Keratinocyte (primary cell): ENCODE results near the gene CAPN11. TPM values are rescaled to one million over a fixed set of nuclear protein-coding genes. Genes with fewer than 3 reads are reported as not detected.

ENCODE experiments used
- DNase-seq: peaks from one replicate; pipeline ENCODE4 v3.0.0-alpha.2; 2011; ENCODE audit warnings: low read depth, missing footprints, low spot score
- FAIRE-seq: peaks from 2 replicates; lab custom pipeline; 2011; peaks lifted over from hg19 to GRCh38; lab: Jason Lieb, UNC
- H2AFZ ChIP-seq: 2 replicates; pipeline ENCODE4 v1.6.0; 2012; ENCODE audit warnings: low read length, control low read depth, inconsistent platforms; ENCODE audit not compliant: control insufficient read depth
- H3K27ac ChIP-seq: 2 replicates; pipeline ENCODE4 v1.5.1; 2011; ENCODE audit warnings: low read length; ENCODE audit not compliant: control insufficient read depth, insufficient read depth
- H3K27me3 ChIP-seq: 3 replicates; pipeline ENCODE4 v1.6.0; 2011; ENCODE audit warnings: low read length; ENCODE audit not compliant: control insufficient read depth, insufficient read depth; ENCODE audit errors: extremely low read depth
- H3K36me3 ChIP-seq, 2 experiments: 2 replicates in 1 of 2; 3 replicates in 1 of 2; pipeline ENCODE4 v1.5.1; 2011; ENCODE audit warnings: low read length in 2 of 2, mild to moderate bottlenecking in 1 of 2; ENCODE audit not compliant: control insufficient read depth in 2 of 2, insufficient read depth in 2 of 2; ENCODE audit errors: extremely low read depth in 1 of 2
- H3K4me1 ChIP-seq: 3 replicates; pipeline ENCODE4 v1.5.1; 2011; ENCODE audit warnings: low read length; ENCODE audit not compliant: control insufficient read depth, insufficient read depth; ENCODE audit errors: extremely low read depth
- H3K4me2 ChIP-seq: 3 replicates; pipeline ENCODE4 v1.6.0; 2011; ENCODE audit warnings: low read depth, low read length; ENCODE audit not compliant: control insufficient read depth, insufficient read depth; ENCODE audit errors: extremely low read depth
- H3K4me3 ChIP-seq, 3 experiments: fragments of 200-600 bp in 1 of 3; sonication (generic) in 1 of 3; 2 replicates in 2 of 3; 3 replicates in 1 of 3; pipeline ENCODE4 v1.5.1; 2011 to 2016; ENCODE audit warnings: low read length in 3 of 3, mild to moderate bottlenecking in 3 of 3, control low read depth in 2 of 3, inconsistent platforms in 1 of 3, low read depth in 1 of 3, mixed read lengths in 1 of 3, mixed run types in 1 of 3, moderate library complexity in 1 of 3; ENCODE audit not compliant: control insufficient read depth in 2 of 3, insufficient read depth in 2 of 3; ENCODE audit errors: extremely low read depth in 1 of 3
- H3K79me2 ChIP-seq: 2 replicates; pipeline ENCODE4 v1.6.0; 2012; ENCODE audit warnings: low read length; ENCODE audit not compliant: control insufficient read depth, insufficient read depth
- H3K9ac ChIP-seq: 3 replicates; pipeline ENCODE4 v1.6.0; 2011; ENCODE audit warnings: low read length; ENCODE audit not compliant: control insufficient read depth, insufficient read depth; ENCODE audit errors: extremely low read depth
- H3K9me1 ChIP-seq: 3 replicates; pipeline ENCODE4 v1.6.0; 2011; ENCODE audit warnings: low read length; ENCODE audit not compliant: control insufficient read depth, insufficient read depth; ENCODE audit errors: extremely low read depth
- H3K9me3 ChIP-seq: 2 replicates; pipeline ENCODE4 v1.5.1; 2012; ENCODE audit warnings: low read depth, low read length; ENCODE audit not compliant: control insufficient read depth
- H4K20me1 ChIP-seq: 3 replicates; pipeline ENCODE4 v1.6.0; 2011; ENCODE audit warnings: low read length; ENCODE audit not compliant: control insufficient read depth, insufficient read depth; ENCODE audit errors: extremely low read depth
- CTCF ChIP-seq, 3 experiments: IDR thresholded peaks in 1 of 3; conservative IDR thresholded peaks in 1 of 3; optimal IDR thresholded peaks in 1 of 3; 2 replicates in 2 of 3; 3 replicates in 1 of 3; pipeline versions ENCODE3 to v1.5.1; 2011; ENCODE audit warnings: low read length in 3 of 3, mild to moderate bottlenecking in 3 of 3, moderate library complexity in 2 of 3, control low read depth in 1 of 3, inconsistent platforms in 1 of 3; ENCODE audit not compliant: insufficient read depth in 2 of 3; ENCODE audit errors: extremely low read depth in 1 of 3
- EZH2 ChIP-seq: IDR thresholded peaks from one replicate; pipeline ENCODE4 v1.6.1; 2012; ENCODE audit warnings: inconsistent platforms, mild to moderate bottlenecking, low read length, moderate library complexity
- dilution Hi-C: fragments of 300-500 bp; cut with MboI; formaldehyde crosslinking; loops from one replicate; pipeline ENCODE4 v1.7.0; 2020; ENCODE audit warnings: low sequenced_read_pairs; ENCODE audit not compliant: extremely low pct_ligation_motif_present
- polyA plus RNA-seq, 5 experiments: library from polyadenylated mRNA; depleted of rRNA in 3 of 5; stranded (reverse) in 3 of 5; stranded (forward) in 1 of 5; unstranded in 1 of 5; fragments of >200 nt; gene quantifications; 1 replicate in 1 of 5; 2 replicates in 3 of 5; 3 replicates in 1 of 5; pipeline versions ENCODE4 v1.2.1 to v1.2.3, GENCODE V29; 2011 to 2012; ENCODE audit warnings: missing spikeins in 2 of 5, low read depth in 1 of 5, low replicate concordance in 1 of 5

The CAPN11 gene
- polyA plus RNA-seq, 1 donor (not counting 4 experiments of a cell fraction or from before 2014, with no cell fraction given) = not detected

DNA sequence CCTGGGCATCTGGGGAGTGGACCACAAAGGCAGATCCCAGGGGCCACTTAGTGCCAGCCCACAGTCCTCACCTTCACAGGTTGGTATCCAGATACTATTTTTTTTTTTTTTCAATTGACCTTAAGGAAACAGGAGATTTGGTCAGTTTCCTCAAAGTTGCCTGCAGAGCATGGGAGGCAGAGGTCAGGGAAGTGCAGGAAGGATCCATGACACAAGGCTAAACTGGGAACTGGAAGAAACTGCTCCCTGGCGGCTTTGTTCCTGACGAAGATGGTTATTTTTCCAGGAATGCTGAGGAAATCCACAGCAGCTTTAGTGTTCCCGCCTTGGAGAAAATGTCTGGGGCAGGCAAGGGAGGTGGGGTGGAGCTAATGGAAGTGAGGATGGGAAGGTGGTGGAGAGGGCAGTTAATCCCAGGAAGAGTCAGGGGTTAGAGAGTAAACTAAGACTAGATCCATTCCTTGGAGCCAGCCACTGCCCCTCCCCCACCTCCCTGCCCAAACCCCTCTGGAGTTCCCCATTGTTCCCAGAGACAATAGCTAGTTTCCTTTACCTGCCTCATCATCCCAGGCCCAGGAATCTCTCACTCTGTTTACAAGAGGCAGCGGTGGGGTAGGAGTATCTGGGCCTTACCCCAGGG lies 43.8 kb downstream of the CAPN11 start:
- dilution Hi-C loops = no loop called here
- Histone ChIP-seq H3K4me3 (no peak overlapping the region), H3K9ac (no peak overlapping the region), H3K36me3 (no peaks in the 10 kb centered on the region), H3K27ac (no peak overlapping the region), H3K9me3 (no peaks in the 10 kb centered on the region), H3K4me2 (peak overlapping the region; percentile 73), H4K20me1 (no peaks in the 10 kb centered on the region), H3K9me1 (no peaks in the 10 kb centered on the region), H3K27me3 (no peaks in the 10 kb centered on the region), H2AFZ (no peak overlapping the region), H3K79me2 (no peaks in the 10 kb centered on the region), H3K4me1 (peaks cover 37% of the 10 kb centered on the region)
- FAIRE-seq (no peak), DNase-seq (no peak)
- TF ChIP-seq CTCF (optimal IDR thresholded peaks at IDR 0.05 in 1 of 3, IDR thresholded peaks at IDR 0.05 in 1 of 3, conservative IDR thresholded peaks at IDR 0.05 in 1 of 3; ENCODE audit: extremely low read depth in 1 of 3, insufficient read depth in 2 of 3, low read length in 3 of 3) = no peak
- no peak for TF ChIP-seq EZH2

DNA sequence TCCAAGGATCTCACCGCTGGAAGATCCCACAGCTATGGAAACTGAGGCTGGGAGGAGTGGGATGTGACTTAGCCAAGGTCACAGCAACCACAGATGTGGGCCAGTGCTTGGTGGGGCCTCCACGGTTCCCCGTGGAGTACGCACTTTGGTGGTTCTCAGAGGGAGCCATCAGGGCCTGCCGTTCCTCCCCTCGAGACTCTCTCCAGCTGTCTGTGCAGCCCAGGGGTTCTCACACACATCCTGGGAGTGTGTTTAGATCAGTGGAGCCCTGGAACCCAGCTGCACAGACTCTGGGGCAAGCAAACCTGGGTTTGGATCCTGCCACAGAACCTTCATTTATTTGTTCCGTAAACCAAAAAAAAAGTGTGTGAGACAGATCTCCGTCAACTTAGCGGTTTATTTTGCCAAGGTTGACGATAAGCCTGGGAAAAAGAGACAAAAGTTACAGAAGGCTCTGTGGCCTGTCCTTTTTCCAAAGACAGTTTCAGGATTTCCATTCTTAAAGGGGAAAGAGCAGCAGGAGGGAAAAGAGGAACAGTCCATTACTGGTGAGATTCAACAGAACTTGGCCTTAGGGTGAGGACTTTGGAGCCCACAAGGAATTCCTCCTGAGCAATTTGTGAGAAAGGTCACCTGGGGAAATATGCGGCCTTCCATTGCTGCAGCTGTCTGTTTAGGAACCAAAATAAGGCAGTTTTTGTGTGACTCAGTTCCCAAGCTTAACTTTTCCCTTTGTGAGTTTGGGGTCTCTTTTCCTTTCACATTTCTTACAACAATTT lies 44.5 kb downstream of the CAPN11 start:
- H4K20me1 ChIP-seq = no peaks in the 10 kb centered on the region
- no peak overlapping the region for H3K4me2 ChIP-seq
- no peak overlapping the region for H2AFZ ChIP-seq
- DNase-seq (no peak), FAIRE-seq (no peak)
- no peaks in the 10 kb centered on the region for H3K9me3 ChIP-seq
- H3K4me3 ChIP-seq = no peak overlapping the region
- H3K4me1 ChIP-seq = peaks cover 37% of the 10 kb centered on the region
- dilution Hi-C loops = no loop called here
- no peak overlapping the region for H3K27ac ChIP-seq
- H3K9me1 ChIP-seq = no peaks in the 10 kb centered on the region
- no peak for TF ChIP-seq CTCF (optimal IDR thresholded peaks at IDR 0.05 in 1 of 3, IDR thresholded peaks at IDR 0.05 in 1 of 3, conservative IDR thresholded peaks at IDR 0.05 in 1 of 3; ENCODE audit: extremely low read depth in 1 of 3, insufficient read depth in 2 of 3, low read length in 3 of 3)
- TF ChIP-seq EZH2 = no peak
- no peaks in the 10 kb centered on the region for H3K36me3 ChIP-seq
- H3K27me3 ChIP-seq = no peaks in the 10 kb centered on the region
- no peak overlapping the region for H3K9ac ChIP-seq
- no peaks in the 10 kb centered on the region for H3K79me2 ChIP-seq
